ACC112 (cell line): ENCODE data around the gene TM9SF4.

Experiments
- H2AFZ ChIP-seq: fragments of 200-600 bp; sonication (generic); one replicate; pipeline ENCODE4 v1.6.0; 2017; ENCODE audit warnings: antibody characterized with exemption, low read length; ENCODE audit not compliant: unreplicated experiment
- H3K27ac ChIP-seq: fragments of 200-600 bp; sonication (generic); 2 replicates; pipeline ENCODE4 v1.5.1; 2014; ENCODE audit warnings: low read depth, mild to moderate bottlenecking, antibody characterized with exemption, low read length, moderate library complexity
- H3K27me3 ChIP-seq: fragments of 200-600 bp; sonication (generic); 2 replicates; pipeline ENCODE4 v1.6.1; 2014; ENCODE audit warnings: mild to moderate bottlenecking, antibody characterized with exemption, low read length, moderate library complexity, mixed read lengths; ENCODE audit not compliant: insufficient read depth
- H3K36me3 ChIP-seq: fragments of 200-600 bp; sonication (generic); 2 replicates; pipeline ENCODE4 v1.6.1; 2016; ENCODE audit warnings: mild to moderate bottlenecking, antibody characterized with exemption, low read length, moderate library complexity, mixed read lengths; ENCODE audit not compliant: insufficient read depth
- H3K4me1 ChIP-seq: fragments of 200-600 bp; sonication (generic); one replicate; pipeline ENCODE4 v1.6.1; 2016; ENCODE audit warnings: low read length, mixed read lengths; ENCODE audit not compliant: insufficient read depth, unreplicated experiment, control insufficient read depth
- H3K4me3 ChIP-seq: fragments of 200-600 bp; sonication (generic); 2 replicates; pipeline ENCODE4 v1.5.1; 2014; ENCODE audit warnings: mild to moderate bottlenecking, low read depth, low read length
- H3K79me2 ChIP-seq: fragments of 200-600 bp; sonication (generic); one replicate; pipeline ENCODE4 v1.6.0; 2016; ENCODE audit warnings: low read length; ENCODE audit not compliant: control insufficient read depth, unreplicated experiment, insufficient read depth

TM9SF4 gene

DNA sequence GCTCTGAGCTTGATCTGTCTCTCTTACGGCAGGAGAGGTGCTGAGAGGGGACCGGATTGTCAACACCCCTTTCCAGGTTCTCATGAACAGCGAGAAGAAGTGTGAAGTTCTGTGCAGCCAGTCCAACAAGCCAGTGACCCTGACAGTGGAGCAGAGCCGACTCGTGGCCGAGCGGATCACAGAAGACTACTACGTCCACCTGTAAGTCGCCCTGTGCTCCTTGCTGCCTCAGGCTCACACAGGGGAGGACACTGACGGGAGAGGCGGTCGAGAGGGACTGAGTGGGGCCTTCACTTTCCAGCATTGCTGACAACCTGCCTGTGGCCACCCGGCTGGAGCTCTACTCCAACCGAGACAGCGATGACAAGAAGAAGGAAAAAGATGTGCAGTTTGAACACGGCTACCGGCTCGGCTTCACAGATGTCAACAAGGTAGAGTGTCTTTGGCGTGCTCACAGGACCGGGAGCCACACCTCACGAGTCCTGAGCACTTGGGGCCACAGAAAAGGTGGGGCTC, 32.0 kb downstream of the TM9SF4 start:
- no peaks in the 10 kb centered on the region for H3K79me2 ChIP-seq
- no peak overlapping the region for H3K27ac ChIP-seq
- no peak overlapping the region for H3K4me3 ChIP-seq
- no peak overlapping the region for H2AFZ ChIP-seq
- peaks cover 21% of the 10 kb centered on the region; the same call in 1 of the 2 replicates for H3K36me3 ChIP-seq
- H3K27me3 ChIP-seq, result no peaks in the 10 kb centered on the region
- no peaks in the 10 kb centered on the region for H3K4me1 ChIP-seq

DNA sequence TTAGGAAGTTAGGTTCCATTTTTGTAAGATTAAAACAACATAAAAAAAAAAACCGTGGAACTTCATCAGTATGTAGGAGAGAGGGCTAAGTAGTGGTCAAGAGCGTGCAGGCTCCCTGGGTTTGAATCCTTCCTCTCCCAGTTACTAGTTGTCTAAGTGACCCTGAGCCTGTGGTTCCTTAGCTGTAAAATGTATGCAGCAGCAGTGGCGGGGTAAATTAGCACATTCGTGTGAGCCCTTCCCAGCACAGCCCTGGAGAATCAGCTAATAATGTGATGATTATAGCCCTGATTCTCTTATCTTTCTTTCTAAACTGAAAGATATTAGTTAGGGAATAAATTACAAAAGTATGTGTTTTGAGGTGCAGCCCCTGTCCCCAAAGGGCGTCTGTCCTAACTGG, 32.6 kb downstream of the TM9SF4 start:
- no peak overlapping the region for H3K4me3 ChIP-seq
- H3K79me2 ChIP-seq, result no peaks in the 10 kb centered on the region
- peaks cover 22% of the 10 kb centered on the region; the same call in 1 of the 2 replicates for H3K36me3 ChIP-seq
- H3K27me3 ChIP-seq, result no peaks in the 10 kb centered on the region
- H2AFZ ChIP-seq, result no peak overlapping the region
- no peak overlapping the region for H3K27ac ChIP-seq
- H3K4me1 ChIP-seq, result no peaks in the 10 kb centered on the region

DNA sequence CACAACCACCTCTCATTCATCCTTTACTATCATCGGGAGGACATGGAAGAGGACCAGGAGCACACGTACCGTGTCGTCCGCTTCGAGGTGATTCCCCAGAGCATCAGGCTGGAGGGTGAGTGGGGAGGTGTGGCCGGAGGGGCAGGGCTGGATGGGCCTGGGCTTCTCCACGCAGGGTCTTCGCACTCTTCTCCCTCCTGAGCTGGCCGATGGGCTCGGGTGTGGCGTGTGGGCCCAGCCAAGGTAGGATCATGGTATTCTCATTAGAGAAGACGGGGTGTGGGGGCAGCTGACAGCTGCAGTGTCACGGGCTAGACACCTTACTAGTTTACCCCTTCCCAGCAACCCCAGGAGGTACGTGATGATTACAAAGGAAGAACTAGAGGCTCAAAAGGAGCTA, 33.5 kb downstream of the TM9SF4 start:
- H3K27ac ChIP-seq, result no peak overlapping the region
- no peaks in the 10 kb centered on the region for H3K27me3 ChIP-seq
- H3K36me3 ChIP-seq, result peaks cover 16% of the 10 kb centered on the region; the same call in 1 of the 2 replicates
- no peaks in the 10 kb centered on the region for H3K79me2 ChIP-seq
- no peak overlapping the region for H3K4me3 ChIP-seq
- no peak overlapping the region for H2AFZ ChIP-seq
- no peaks in the 10 kb centered on the region for H3K4me1 ChIP-seq

DNA sequence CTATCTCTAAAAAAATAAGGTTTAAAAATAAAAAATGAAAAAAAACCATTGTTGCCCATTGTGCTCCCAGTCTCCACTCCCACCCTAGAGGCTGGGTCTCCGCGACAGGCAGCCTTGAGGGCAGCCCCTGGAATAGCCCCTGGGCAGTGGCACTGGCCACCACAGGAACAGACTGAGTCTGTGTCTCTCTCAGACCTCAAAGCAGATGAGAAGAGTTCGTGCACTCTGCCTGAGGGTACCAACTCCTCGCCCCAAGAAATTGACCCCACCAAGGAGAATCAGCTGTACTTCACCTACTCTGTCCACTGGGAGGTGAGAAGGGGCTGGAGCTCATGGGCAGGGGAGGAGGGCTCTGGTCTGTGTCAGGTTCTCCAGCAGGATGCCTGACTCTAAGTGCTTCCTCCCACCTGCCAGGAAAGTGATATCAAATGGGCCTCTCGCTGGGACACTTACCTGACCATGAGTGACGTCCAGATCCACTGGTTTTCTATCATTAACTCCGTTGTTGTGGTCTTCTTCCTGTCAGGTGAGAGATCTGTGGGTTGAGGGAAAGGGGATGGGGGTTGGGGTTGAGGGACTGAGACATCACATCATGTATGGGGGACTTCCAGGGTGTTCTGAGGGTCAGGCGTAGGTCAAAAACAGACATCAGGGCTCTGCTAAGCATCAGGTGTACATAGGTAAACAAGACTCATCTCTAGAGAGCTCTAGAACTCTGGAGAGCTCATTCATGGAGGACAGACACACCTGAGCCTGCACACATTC, 35.6 kb downstream of the TM9SF4 start:
- no peak overlapping the region for H2AFZ ChIP-seq
- peaks cover 18% of the 10 kb centered on the region; the same call in 1 of the 2 replicates for H3K36me3 ChIP-seq
- H3K27ac ChIP-seq, result no peak overlapping the region
- no peaks in the 10 kb centered on the region for H3K79me2 ChIP-seq
- no peaks in the 10 kb centered on the region for H3K4me1 ChIP-seq
- H3K27me3 ChIP-seq, result no peaks in the 10 kb centered on the region
- H3K4me3 ChIP-seq, result no peak overlapping the region

DNA sequence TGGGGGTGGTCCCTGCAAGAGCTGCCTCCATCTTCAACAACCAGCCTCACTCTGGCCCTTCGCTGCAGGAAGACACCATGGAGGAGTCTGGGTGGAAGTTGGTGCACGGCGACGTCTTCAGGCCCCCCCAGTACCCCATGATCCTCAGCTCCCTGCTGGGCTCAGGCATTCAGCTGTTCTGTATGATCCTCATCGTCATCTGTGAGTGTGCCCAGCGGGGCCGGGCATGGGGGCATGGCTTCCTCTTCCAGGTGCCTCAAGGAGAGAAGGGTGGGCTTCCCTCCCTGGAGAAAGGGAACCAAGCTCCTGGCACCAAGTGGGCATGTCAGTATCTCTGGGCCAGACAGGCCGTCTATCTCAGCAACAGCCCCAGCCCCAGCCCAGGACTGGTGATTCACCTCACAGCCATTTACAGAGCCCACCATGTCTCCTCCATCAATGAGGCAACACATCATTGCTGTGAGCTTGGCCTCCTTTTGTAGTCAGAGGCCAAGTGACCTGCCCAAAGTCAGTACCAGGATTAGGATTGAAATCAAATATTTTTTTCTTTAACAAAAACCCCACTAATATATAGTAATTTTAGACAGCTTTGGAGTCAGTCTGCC, 40.2 kb downstream of the TM9SF4 start:
- Histone ChIP-seq H3K79me2 (no peaks in the 10 kb centered on the region), H3K36me3 (peaks cover 18% of the 10 kb centered on the region; the same call in 1 of the 2 replicates), H3K27ac (no peak overlapping the region), H2AFZ (no peak overlapping the region), H3K27me3 (no peaks in the 10 kb centered on the region), H3K4me1 (peaks cover 3% of the 10 kb centered on the region), H3K4me3 (no peak overlapping the region)

DNA sequence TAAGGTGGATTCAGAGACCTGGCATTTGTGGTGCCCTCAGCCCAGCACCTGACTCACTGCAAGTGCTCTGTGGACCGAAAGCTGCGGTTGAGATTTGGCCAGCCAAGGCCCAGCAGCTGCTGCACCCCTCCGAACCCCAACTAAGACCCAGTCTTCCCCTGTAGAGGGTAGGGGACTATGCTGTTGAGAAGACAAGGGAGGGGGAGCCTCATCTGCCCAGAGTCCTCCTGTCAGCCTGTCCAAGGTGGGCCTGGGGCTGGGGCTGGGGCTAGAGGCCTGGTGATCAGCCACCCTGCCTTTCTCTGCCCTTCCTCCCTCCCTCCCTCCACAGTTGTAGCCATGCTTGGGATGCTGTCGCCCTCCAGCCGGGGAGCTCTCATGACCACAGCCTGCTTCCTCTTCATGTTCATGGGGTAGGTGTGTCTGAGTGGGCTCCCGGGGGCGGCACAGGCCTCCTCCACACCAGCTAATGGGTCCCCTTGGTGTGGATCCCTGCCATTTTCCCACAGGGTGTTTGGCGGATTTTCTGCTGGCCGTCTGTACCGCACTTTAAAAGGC, 40.9 kb downstream of the TM9SF4 start:
- H3K4me3 ChIP-seq, result no peak overlapping the region
- no peak overlapping the region for H3K27ac ChIP-seq
- peaks cover 9% of the 10 kb centered on the region for H3K4me1 ChIP-seq
- H3K27me3 ChIP-seq, result no peaks in the 10 kb centered on the region
- no peaks in the 10 kb centered on the region for H3K79me2 ChIP-seq
- H3K36me3 ChIP-seq, result peaks cover 15% of the 10 kb centered on the region; the same call in 1 of the 2 replicates
- H2AFZ ChIP-seq, result no peak overlapping the region

DNA sequence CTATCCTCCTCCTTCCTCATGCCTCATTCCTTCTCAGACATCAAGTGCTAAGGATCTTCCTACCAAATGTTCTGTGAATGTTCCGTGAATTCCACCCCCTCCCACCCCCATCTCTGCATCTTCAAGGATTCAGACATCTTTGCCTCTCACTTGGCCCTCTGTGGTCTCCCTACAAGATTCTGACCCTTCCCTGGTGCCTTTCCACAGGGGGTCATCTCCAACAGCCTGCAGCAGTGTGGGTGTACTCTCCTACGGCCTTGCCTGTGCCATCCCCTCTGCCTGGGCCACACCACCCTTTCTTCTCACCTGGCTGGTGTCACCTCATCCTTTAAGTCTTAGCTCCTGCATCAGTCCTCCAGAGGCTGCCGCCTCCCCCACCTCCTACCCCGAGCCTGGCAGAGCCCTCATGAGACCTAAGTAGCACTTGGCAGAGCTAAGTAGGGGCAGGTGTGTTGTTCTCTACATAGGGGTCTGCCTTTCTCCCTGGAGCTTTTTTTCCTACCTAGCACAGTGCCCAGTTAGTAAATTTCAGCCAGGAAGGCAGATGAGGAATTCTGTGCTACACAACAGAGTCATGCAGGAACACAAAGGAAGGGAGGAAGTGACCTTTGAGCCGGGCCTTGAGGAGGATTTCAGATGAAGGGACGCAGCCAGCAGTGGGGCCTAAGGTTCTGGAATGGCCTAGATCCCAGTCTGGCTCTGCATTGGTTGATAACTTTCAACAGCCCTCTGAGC, 43.1 kb downstream of the TM9SF4 start:
- Histone ChIP-seq H2AFZ (no peak overlapping the region), H3K27me3 (no peaks in the 10 kb centered on the region), H3K27ac (no peak overlapping the region), H3K79me2 (no peaks in the 10 kb centered on the region), H3K4me3 (no peak overlapping the region), H3K4me1 (peaks cover 14% of the 10 kb centered on the region), H3K36me3 (peaks cover 12% of the 10 kb centered on the region; the same call in 1 of the 2 replicates)

DNA sequence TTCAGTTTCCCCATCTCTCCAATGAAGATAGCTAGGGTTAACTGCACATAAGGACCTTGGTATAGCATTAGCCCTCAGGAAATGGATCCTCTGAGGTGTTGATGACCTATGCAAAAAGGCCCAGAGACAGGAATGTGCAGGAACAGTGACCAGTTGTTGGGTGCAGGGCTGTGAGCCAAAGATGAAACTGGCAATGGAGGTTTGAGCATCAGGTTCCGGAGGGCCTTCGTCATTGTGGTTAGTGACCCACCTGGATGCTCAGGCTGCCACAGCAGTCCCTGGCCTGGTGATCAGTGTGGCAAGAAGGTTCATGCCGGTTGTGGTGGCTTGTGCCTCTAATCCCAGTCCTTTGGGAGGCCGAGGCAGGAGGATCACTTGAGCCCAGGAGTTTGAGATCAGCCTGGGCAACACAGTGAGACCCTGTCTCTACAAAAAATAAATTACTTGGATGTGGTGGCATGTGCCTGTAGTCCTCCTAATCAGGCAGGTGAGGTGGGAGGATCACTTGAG, 43.7 kb downstream of the TM9SF4 start:
- Histone ChIP-seq H3K36me3 (peaks cover 18% of the 10 kb centered on the region; the same call in 1 of the 2 replicates), H3K4me3 (no peak overlapping the region), H3K27ac (no peak overlapping the region), H3K27me3 (no peaks in the 10 kb centered on the region), H3K79me2 (no peaks in the 10 kb centered on the region), H3K4me1 (peaks cover 14% of the 10 kb centered on the region), H2AFZ (no peak overlapping the region)

DNA sequence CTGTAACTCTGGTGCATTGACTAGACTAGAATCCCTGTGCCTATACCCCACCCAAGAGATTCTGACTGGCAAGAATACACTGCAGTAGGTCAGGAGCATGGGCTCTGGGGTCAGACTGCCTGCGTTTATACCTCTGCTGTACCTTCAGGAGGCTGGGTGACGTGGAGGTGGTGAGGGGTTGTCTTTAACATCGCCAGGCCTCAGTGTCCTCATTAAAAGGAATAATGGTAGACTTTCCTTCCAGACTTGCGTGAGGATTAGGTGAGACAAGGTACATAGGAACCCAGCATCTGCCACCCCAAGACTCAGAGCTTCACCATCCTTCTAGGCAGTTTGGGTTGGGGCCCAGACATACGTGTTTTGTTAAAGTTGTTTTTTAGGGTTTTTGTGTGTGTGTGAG, 44.3 kb downstream of the TM9SF4 start:
- H3K79me2 ChIP-seq, result no peaks in the 10 kb centered on the region
- H3K27me3 ChIP-seq, result no peaks in the 10 kb centered on the region
- H3K4me1 ChIP-seq, result peaks cover 14% of the 10 kb centered on the region
- H3K4me3 ChIP-seq, result no peak overlapping the region
- peaks cover 21% of the 10 kb centered on the region; the same call in 1 of the 2 replicates for H3K36me3 ChIP-seq
- H2AFZ ChIP-seq, result no peak overlapping the region
- H3K27ac ChIP-seq, result no peak overlapping the region
